HG03066 (cell line): ENCODE results near the gene SORBS1.

Source experiments
- ATAC-seq: cut with Tn5 transposase; IDR thresholded peaks from one replicate; pipeline ENCODE4 v1.9.1; 2021; ENCODE audit warnings: low read depth; ENCODE audit not compliant: unreplicated experiment

The SORBS1 gene

GRCh38 chr10:95395947-95396449 lies 165.2 kb downstream of the SORBS1 start:
- ATAC-seq: no peak

GRCh38 chr10:95394161-95394880 lies 166.8 kb downstream of the SORBS1 start:
- ATAC-seq: peak; percentile 53

- no peak for ATAC-seq
Measured at GRCh38 chr10:95392681-95393164, 168.4 kb downstream of the SORBS1 start.

GRCh38 chr10:95392217-95392584 lies 169.0 kb downstream of the SORBS1 start:
- ATAC-seq: no peak

- no peak for ATAC-seq
Measured at GRCh38 chr10:95391581-95392216, 169.5 kb downstream of the SORBS1 start.

- no peak for ATAC-seq
Measured at GRCh38 chr10:95391164-95391563, 170.0 kb downstream of the SORBS1 start.

- no peak for ATAC-seq
Measured at GRCh38 chr10:95389982-95390381, 171.2 kb downstream of the SORBS1 start.

- no peak for ATAC-seq
Measured at GRCh38 chr10:95389176-95389575, 172.0 kb downstream of the SORBS1 start.

- ATAC-seq: no peak
Measured at GRCh38 chr10:95388539-95388938, 172.6 kb downstream of the SORBS1 start.

GRCh38 chr10:95388109-95388471 lies 173.1 kb downstream of the SORBS1 start:
- no peak for ATAC-seq

GRCh38 chr10:95384011-95384704 lies 177.0 kb downstream of the SORBS1 start:
- ATAC-seq: no peak

- no peak for ATAC-seq
Measured at GRCh38 chr10:95382596-95382995, 178.6 kb downstream of the SORBS1 start.

GRCh38 chr10:95382174-95382573 lies 179.0 kb downstream of the SORBS1 start:
- no peak for ATAC-seq

- no peak for ATAC-seq
Measured at GRCh38 chr10:95377950-95378349, 183.2 kb downstream of the SORBS1 start.

- ATAC-seq: no peak
Measured at GRCh38 chr10:95375418-95375817, 185.8 kb downstream of the SORBS1 start.

- no peak for ATAC-seq
Measured at GRCh38 chr10:95374597-95375209, 186.5 kb downstream of the SORBS1 start.

- no peak for ATAC-seq
Measured at GRCh38 chr10:95373660-95374059, 187.5 kb downstream of the SORBS1 start.

- ATAC-seq: no peak
Measured at GRCh38 chr10:95364342-95364741, 196.8 kb downstream of the SORBS1 start.

- no peak for ATAC-seq
Measured at GRCh38 chr10:95363303-95363912, 197.8 kb downstream of the SORBS1 start.

- peak; percentile 66 for ATAC-seq
Measured at GRCh38 chr10:95360122-95360714, 201.0 kb downstream of the SORBS1 start.
